ENCODE data around the gene HK1. TPM values are rescaled to one million over a fixed set of nuclear protein-coding genes. Genes with fewer than 3 reads are reported as not detected.

The HK1 gene
- total RNA-seq, 1 experiment from 2014 or later, result 113 TPM

DNA sequence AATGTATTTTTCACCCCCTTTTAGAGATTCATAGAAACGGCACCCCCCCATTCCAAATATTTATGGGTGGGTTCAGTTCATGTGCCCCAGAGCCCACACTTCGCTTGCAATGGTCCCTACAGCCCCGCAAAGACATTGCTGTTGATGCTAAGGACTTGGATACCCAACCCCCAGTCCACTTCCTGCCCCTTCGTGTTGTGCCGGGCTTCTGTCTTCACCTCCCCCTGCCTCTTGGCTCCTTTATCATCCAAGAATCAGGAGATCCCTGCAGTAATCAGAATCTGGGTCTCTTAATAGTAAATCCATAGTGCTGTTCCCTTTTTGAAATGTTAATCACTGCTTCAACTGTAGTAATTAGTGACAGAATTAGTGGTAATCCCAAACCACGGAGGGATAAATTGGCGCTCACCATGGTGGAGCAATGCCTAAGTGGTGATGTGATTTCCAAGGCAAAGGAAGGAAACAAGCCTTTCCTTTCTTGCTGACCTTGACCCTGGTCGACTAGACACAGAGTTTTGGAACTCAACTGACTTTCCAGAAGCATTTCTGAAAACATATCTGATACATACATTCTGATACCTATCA lies 67.7 kb downstream of the HK1 start:
- no peak for DNase-seq (ENCODE audit: low read depth)

DNA sequence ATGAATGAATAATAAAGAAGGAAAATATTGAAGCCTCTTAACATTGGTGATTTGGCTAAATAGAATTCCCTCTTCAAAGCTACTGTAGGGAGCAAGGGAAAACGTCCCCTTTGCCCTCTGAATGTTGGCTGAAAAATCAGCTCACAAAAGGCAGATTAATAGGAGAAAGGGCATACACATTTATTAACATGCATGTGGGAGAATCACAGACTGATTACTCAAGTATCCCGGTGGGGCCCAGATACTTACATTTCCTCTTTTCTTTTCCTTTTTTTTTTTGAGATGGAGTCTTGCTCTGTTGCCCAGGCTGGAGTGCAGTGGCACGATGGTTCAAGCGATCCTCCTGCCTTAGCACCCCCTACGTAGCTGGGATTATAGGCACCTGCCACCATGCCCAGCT lies 68.5 kb downstream of the HK1 start:
- no peak for DNase-seq (ENCODE audit: low read depth)

DNA sequence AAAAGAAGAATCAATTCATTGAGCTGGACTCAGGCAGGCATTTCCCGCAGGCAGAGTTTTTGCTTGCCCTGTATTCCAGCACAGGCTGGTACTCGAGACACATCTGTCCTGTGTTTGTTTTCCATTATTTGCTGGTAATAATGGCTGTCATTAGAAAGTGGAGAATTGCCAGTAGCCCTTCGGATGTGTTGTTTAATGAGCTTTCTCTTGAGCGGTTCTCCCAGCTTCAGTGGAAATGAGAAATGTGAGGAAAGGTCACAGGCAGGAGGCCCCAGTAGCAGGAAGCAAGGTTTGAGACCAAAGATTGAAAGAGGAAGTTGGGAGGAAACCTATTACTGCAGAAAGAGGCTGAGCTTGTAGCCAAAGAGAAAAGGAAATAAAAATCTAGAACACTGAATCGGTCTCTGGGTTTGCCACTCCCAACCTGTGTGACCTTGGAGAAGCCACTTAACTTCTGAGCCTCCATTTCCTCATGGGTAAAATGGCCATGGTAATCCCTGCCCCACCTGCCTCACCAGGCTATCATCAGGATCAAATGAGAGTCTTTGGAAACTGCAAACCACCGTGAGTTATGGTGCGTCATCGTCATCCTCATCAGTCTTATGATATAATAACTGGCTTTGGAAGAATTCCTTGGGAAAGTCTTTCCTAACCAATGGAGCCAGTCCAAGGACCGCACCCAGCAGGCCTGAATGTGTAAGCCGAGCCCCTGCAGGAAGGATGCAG lies 70.7 kb downstream of the HK1 start:
- DNase-seq (ENCODE audit: low read depth), result peak; percentile 97

DNA sequence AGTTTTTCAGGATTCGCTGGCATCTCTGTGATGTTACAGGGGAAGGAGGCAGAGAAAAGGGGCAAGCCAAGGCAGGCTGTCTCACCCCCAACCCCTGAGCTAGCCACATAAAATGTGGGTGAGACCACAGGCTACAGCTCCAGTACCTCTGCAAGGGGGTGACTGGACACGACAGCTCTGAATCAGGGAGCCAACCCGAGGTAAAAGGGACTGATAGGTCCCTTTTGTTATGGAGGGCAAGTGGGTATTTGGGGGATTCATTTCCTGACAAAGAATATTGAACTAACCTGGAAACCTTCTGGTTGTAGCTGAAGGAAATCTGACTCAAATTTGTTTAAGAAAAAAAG lies 71.2 kb downstream of the HK1 start:
- DNase-seq (ENCODE audit: low read depth), result no peak

DNA sequence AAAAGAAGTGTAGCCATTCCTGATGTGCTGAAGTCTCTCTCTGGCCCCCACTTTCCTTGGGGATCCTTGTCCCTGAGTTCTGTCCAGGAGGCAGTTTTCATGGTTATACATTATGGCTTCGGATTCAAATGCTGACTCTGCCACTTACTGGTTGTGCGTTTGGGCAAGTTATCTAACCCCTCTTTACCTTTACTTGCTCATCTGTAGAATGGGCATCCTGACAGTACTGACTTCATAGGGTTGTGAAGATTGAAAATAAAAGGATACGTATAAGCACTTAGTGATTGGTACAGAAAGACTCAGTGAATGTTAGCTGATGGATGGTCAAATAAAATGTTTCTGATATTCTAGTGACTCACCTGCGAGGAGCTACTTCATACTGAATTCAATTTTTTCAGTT lies 73.3 kb downstream of the HK1 start:
- no peak for DNase-seq (ENCODE audit: low read depth)

DNA sequence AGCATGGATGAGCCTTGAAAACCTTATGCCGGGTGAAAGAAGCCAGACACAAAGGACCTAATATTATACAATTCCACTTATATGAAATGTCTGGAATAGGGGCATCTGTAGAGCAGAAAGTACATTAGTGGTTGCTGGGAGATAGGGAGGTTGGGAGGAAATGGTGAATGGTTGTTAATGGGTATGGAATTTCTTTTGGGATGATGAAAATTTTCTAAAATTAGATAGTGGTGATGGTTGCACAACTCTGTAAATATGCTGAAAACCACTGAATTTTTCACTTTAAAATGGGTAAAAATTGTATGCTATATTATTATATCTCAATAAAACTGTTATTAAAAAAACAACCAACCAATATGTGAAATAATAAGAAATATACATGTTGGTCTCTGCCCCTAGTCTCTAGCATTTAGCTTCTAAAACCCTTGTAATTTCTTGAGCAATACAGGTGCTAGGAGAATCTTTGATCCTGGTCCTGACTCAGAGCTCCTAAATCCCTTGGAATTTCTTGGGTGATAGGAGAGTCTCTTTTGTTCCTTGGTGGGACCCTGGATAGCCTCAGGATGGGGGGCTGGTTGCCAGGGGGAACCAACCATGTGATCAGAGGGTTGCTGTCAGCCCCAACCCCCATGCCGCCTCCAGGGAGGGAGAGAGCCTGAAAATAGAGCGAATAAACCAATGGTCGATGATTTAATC lies 74.4 kb downstream of the HK1 start:
- peak; percentile 67 for DNase-seq (ENCODE audit: low read depth)

DNA sequence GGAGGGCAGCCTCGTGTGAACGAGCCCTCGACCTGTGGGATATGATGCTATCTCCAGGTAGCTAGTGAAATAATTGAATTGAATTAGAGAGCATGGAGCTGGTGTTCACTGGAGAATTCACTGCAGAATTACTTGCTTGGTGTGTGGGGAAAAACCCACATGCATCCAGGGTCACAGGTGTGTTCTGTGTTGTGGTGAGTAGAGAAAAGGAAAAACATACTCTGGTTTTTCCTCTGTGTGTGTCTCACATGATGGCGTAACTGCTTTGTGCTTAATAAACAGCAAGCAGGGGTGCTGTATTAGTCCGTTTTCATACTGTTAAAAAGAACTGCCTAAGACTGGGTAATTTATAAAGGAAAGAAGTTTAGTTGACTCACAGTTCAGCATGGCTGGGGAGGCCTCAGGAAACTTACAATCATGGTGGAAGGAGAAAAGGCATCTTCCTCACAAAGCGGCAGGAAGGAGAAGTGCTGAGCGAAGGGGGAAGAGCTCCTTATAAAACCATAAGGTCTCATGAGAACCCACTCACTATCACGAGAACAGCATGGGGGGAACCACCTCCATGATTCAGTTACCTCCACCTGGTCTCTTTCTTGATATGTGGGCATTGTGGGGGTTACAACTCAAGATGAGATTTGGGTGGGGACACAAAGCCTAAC lies 75.8 kb downstream of the HK1 start:
- DNase-seq (ENCODE audit: low read depth), result no peak

DNA sequence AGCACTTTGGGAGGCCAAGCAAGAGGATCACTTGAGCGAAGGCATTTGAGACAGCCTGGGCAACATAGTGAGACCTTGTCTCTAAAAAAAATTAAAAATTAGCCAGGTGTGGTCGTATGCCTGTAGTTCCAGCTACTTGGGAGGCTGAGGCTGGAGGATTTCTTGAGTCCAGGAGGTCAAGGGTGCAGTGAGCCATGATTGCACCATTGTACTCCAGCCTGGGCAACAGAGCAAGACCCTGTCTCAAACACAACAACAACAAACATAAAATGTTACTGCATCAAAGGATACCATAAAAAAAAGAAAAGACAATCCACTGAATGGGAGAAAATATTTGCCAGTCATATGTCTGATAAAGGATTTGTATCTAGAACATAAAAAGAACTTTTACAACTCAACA lies 77.9 kb downstream of the HK1 start:
- DNase-seq (ENCODE audit: low read depth), result no peak

DNA sequence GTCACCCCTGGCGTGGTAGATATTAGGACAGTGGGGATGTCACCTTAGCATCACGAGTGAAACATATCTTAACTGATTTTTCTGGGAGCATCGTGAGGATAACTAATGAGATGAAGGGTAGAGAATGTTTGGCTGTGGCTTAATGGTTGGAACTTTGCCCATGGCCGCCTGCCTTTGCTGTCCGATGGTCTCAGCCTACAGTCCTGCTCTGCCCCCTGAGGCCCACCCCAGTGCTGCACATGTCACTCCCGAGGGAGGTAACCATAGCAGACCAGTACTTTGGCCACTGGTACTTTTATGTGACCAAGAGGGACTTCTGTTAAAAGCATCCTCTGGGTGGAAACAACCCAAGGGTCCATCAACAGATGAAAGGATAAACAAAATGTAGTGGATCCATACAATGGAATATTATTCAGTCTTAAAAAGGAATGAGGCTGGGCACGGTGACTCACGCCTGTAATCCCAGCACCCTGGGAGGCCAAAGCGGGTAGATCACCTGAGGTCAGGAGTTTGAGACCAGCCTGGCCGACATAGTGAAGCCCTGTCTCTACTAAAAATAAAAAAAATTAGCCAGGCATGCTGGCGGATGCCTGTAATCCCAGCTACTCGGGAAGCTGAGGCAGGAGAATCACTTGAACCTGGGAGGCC lies 80.0 kb downstream of the HK1 start:
- DNase-seq (ENCODE audit: low read depth), result no peak

DNA sequence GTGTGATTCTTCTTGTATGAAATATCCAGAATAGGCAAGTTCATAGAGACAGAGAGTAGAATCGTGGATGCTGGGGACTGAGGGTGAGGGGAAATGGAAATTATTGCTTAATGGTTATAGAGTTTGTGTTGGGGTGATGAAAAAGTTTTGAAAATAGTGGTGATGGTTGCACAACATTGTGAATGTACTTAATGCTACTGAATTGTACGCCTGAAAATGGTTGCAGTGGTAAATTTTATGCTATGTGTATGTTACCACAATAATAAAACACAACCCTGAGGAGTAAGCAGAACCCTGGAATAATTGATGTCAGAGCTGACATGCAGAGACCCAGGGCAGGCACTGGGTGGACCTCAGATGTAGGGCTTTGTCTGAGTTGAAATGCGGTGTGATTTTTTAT lies 80.9 kb downstream of the HK1 start:
- no peak for DNase-seq (ENCODE audit: low read depth)

DNA sequence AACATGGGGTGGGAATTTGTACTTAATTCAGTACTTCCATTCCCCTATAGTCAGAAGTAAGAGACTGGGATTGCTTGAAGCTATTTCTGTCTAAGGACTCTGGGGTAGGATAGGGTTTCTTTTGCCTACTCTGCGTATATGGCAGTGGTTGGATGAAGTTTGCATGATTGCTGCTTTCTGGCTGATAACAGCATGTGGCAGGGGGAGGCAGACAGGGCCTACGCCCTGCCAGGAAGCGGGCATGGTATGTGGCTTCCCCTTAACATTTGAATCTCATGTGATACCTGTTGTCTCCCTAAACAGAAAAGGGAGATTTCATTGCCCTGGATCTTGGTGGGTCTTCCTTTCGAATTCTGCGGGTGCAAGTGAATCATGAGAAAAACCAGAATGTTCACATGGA lies 81.3 kb downstream of the HK1 start:
- DNase-seq (ENCODE audit: low read depth), result no peak

DNA sequence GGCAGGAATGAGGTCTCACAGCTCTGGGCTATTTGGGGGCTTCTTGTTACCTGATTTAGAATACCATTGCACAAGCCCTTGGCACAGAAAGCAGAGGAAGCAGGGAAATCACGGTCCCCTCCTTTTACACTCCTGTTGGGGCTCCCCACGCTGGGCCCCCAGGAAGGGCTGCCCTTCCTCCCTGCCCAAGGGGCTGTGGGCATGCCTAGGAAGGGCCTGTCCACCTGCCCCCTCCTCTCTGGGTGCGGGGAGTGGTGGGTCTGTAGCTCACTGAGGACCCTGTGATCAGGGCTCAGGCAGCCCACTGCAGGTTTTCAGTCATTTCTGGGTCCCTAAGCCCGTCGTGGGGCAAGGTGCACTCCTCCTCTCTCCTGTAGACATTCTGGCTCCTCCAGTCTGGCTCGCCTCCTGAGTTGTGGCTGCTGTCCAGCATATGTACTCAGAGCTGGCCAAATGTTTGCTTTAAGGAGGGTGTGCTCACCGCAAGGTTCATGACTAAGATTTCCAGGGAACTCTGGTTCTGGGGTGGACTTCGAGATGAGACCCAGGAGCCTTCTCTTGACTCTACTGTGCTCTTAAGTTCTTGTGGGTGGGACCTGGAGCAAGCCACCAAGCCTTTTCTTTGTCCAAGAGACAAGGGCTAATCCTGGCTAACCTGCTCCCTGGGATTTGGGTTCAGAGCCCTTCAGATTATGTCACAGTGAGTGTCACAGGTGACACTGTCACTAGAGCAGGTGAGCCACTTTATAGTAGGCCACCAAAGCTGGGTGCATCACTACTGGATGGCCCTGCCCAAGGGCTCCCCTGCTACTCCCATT lies 82.4 kb downstream of the HK1 start:
- DNase-seq (ENCODE audit: low read depth), result peak; percentile 87

DNA sequence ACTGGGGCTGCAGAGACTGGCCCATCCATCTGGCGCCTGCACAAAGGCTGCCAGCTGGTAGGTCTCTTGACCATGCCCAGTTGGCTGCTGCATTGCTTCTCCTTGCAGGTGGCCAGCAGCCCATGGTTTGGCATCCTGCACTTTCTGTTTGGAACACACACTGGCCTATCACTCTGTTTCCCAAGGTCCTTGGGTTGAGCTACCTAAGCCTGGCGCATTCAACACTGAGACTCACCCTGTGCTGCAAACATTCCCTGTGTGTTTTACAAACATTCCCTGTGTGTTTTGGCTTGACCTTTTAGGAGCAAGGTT lies 83.0 kb downstream of the HK1 start:
- no peak for DNase-seq (ENCODE audit: low read depth)

DNA sequence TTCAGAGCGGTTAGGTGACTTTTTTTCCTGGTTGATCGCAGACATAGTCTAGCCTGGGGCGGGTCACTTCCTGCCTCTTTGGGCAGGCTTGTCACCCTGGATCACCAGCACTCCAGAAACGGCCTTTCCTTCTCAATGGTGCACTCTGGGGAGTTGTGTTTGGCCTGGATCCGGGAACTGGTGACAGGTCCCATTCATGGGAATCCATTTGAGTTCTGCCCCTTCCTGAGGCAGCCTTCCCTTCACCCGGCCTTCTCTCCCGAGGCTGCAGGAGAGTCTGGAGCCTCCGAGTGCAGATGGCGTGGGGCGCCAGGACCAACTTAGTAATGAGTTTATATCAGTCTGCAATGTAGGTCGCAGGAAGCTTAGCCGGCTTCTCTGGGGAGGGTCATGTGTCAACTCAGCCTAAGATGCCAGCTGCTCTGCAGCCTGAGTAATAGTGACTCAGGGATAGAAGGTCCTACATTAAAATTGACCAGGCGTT lies 84.2 kb downstream of the HK1 start:
- peak; percentile 96 for DNase-seq (ENCODE audit: low read depth)

DNA sequence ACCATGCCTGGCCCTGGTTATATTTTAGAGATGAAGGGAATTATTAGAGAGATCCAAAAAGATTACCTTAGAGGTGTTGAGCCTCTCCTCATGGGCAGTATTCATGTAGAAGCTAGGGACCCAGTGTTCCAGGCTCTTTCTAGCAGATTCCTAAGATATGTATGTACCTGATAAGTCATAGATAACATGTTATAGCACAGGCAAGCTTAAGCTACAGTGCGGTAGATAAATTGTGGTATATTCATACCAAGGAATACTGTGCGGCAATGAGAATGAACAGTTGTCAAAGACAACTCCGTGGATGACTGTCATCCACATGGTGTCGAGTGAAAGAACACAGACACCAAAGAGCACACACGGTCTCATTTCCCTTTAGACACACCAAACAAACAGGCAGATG lies 85.4 kb downstream of the HK1 start:
- no peak for DNase-seq (ENCODE audit: low read depth)

DNA sequence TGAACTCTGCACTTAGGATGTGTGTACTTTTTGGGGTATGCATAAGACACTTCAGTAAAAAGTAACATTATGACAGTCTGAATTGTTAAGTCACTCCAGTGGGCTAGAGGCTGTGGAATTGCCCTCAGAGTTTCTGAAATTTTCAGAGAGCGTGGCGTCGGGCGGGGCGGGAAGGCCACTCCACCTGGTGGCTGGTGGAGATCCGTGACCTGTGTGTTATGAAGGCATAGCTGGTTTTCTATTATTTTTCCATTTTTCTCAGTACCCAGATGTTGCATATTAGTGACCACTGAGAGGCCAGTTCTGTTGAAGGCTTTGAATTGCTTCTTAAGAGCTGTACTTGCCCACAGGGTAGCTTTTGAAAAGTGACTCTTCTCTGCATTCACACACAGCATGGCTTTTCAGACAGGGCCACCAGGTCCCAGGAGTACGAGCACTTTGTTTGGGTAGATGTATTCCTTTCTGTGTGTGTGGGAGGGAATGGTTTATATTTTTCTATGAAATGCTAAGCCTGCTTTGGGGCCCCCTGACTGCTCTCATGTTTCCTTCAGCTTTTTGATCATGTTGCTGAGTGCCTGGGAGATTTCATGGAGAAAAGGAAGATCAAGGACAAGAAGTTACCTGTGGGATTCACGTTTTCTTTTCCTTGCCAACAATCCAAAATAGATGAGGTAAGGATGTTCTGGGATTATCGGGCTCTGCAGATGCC lies 86.1 kb downstream of the HK1 start:
- no peak for DNase-seq (ENCODE audit: low read depth)

DNA sequence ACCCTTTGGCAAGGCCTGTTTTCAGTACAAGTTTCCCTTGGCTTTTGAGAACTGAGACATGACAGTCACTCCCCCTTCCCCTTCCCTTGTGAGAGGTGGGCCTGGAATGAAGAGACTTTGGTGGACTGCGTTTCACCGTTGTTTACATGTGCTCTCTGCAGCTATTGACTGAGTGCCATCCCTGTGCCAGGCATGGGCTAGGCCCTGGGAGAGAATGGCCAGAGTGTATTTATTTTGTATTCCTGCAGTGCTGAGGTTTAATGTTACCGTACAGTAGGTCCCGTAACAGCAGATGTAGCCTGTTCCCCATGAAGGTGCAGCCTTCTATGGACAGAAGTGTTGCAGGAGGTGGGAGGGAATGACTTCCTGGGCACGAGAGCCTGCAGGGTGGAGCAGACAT lies 88.4 kb downstream of the HK1 start:
- DNase-seq (ENCODE audit: low read depth), result no peak

DNA sequence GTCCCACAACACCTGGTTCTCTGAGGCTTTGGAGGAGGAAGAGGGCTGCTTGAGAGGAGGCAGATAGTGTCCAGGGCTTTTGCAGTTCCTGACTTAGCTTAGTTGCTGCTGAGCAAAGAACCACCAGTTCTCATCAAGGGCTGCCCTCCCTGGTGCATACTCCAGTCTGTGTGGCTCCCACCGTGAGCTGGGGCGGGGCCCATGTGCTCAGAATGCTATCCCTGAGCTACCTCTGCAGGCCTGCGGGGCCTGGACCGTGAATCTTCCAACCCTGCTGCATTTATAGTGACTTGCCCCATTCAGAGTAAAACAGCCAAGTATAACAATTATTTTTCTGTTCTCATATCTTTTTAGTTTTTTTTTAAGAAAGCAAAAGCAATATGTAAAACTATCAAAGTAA lies 89.2 kb downstream of the HK1 start:
- no peak for DNase-seq (ENCODE audit: low read depth)

DNA sequence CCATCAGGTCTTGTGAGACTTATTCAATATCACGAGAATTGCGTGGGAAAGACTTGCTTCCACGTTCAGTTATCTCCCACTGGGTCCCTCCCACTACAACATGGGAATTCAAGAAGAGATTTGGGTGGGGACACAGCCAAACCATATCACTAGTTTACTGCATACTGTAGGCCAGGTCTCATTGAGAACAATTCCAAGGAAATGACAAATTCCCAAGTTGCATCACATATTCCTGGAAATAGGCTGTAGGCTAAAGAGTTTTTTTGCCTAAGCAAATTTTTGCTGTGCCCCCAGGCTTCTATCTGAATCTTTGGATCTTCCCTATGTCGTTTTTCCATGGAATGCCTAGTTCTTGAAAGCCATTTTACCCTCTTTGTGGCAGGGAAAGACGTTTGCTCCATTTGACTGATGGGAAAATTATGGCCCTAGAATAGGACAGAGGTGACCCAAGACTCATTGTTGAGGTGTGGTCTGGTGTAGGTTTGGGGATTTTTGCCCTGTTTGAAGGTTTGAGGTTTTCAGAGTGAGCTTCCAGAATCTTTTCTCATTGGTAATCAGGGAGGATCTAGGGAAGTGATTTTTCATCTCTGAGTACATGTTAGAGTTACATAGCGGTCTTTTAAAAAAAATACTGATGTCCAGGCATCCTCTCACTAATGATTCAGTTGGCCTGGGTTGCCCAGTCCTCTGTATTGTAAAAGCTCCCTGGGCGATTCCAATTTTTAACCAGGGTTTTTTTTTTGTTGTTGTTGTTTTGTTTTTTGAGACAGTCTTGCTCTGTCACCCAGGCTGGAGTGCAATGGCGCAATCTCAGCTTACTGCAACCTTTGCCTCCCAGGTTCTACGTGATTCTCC lies 94.1 kb downstream of the HK1 start:
- no peak for DNase-seq (ENCODE audit: low read depth)

DNA sequence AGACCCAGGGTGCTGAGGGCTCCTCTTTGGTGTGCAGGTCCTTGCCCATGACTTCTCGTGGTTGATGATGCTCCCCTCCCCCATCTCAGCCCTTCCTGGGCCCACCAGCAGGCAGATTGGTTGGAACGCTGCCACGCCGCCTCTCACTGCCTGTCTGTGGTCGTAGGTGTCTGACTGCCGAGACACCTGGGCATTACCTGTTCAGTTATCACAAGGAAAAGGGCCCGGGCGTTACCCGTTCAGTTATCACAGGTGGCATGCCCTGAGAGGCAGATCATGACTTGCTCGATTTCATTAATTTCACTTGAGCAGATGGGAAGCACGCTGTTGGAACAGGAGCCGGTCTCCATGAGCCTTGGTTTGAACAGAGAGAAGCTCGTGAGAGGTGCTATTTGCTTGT lies 95.9 kb downstream of the HK1 start:
- no peak for DNase-seq (ENCODE audit: low read depth)

Measured in LHCN-M2 (cell line).